Measurements from ENCODE around the gene FSHR. TPM values are rescaled to one million over a fixed set of nuclear protein-coding genes. Genes with fewer than 3 reads are reported as not detected.

Gene FSHR
- total RNA-seq, 1 donor from 2014 or later = not detected

GRCh38 chr2:48944956-48945355, 209.4 kb downstream of the FSHR start:
- H3K36me3 Mint-ChIP-seq = no peaks in the 10 kb centered on the region
- no peak for DNase-seq (ENCODE audit: extremely low spot score, unreplicated experiment)
- TF ChIP-seq CTCF (conservative IDR thresholded peaks at IDR 0.05) = no peak
- H3K9me3 Mint-ChIP-seq = no peaks in the 10 kb centered on the region
- peaks cover 8% of the 10 kb centered on the region for H3K4me1 Mint-ChIP-seq (ENCODE audit: unreplicated experiment)
- H3K27me3 Mint-ChIP-seq = no peaks in the 10 kb centered on the region
- H3K4me3 Mint-ChIP-seq = no peak overlapping the region
- H3K27ac Mint-ChIP-seq = no peak overlapping the region

GRCh38 chr2:48943436-48943835, 210.9 kb downstream of the FSHR start:
- H3K4me3 Mint-ChIP-seq = no peak overlapping the region
- H3K27me3 Mint-ChIP-seq = peaks cover 2% of the 10 kb centered on the region
- no peaks in the 10 kb centered on the region for H3K9me3 Mint-ChIP-seq
- H3K27ac Mint-ChIP-seq = no peak overlapping the region
- DNase-seq (ENCODE audit: extremely low spot score, unreplicated experiment) = no peak
- H3K4me1 Mint-ChIP-seq (ENCODE audit: unreplicated experiment) = peaks cover 8% of the 10 kb centered on the region
- H3K36me3 Mint-ChIP-seq = no peaks in the 10 kb centered on the region
- TF ChIP-seq CTCF (conservative IDR thresholded peaks at IDR 0.05) = no peak

GRCh38 chr2:48941908-48942307, 212.4 kb downstream of the FSHR start:
- TF ChIP-seq CTCF (conservative IDR thresholded peaks at IDR 0.05) = no peak
- Mint-ChIP-seq H3K4me3 (no peak overlapping the region), H3K27ac (no peak overlapping the region), H3K9me3 (no peaks in the 10 kb centered on the region), H3K27me3 (peaks cover 4% of the 10 kb centered on the region), H3K36me3 (no peaks in the 10 kb centered on the region), H3K4me1 (ENCODE audit: unreplicated experiment) (peaks cover 8% of the 10 kb centered on the region)
- DNase-seq (ENCODE audit: extremely low spot score, unreplicated experiment) = no peak

- no peak for TF ChIP-seq CTCF (conservative IDR thresholded peaks at IDR 0.05)
- Mint-ChIP-seq H3K9me3 (no peaks in the 10 kb centered on the region), H3K4me3 (no peak overlapping the region)
These were observed 212.9 kb downstream of the FSHR start for GRCh38 chr2:48941456-48941855.

GRCh38 chr2:48940606-48941005, 213.7 kb downstream of the FSHR start:
- no peak for DNase-seq (ENCODE audit: extremely low spot score, unreplicated experiment)
- H3K27me3 Mint-ChIP-seq = peaks cover 4% of the 10 kb centered on the region
- no peaks in the 10 kb centered on the region for H3K9me3 Mint-ChIP-seq
- H3K36me3 Mint-ChIP-seq = no peaks in the 10 kb centered on the region
- TF ChIP-seq CTCF (conservative IDR thresholded peaks at IDR 0.05) = no peak
- H3K4me3 Mint-ChIP-seq = no peak overlapping the region
- no peak overlapping the region for H3K27ac Mint-ChIP-seq
- peaks cover 4% of the 10 kb centered on the region for H3K4me1 Mint-ChIP-seq (ENCODE audit: unreplicated experiment)

More at GRCh38 chr2:48941456-48941855, 212.9 kb downstream of the FSHR start:
- H3K27me3 Mint-ChIP-seq = peaks cover 4% of the 10 kb centered on the region
- H3K4me1 Mint-ChIP-seq (ENCODE audit: unreplicated experiment) = peaks cover 5% of the 10 kb centered on the region
- H3K36me3 Mint-ChIP-seq = no peaks in the 10 kb centered on the region
- no peak for DNase-seq (ENCODE audit: extremely low spot score, unreplicated experiment)
- H3K27ac Mint-ChIP-seq = no peak overlapping the region

GRCh38 chr2:48939232-48939631, 215.1 kb downstream of the FSHR start:
- Mint-ChIP-seq H3K27ac (no peak overlapping the region), H3K27me3 (peaks cover 4% of the 10 kb centered on the region), H3K4me3 (no peak overlapping the region), H3K4me1 (ENCODE audit: unreplicated experiment) (peaks cover 4% of the 10 kb centered on the region), H3K9me3 (no peaks in the 10 kb centered on the region), H3K36me3 (no peaks in the 10 kb centered on the region)
- no peak for TF ChIP-seq CTCF (conservative IDR thresholded peaks at IDR 0.05)
- no peak for DNase-seq (ENCODE audit: extremely low spot score, unreplicated experiment)

All from type B pancreatic cell (in vitro differentiated cells).